HG03342 (cell line): ENCODE results near the gene CCL16.

ENCODE experiments used
- ATAC-seq: cut with Tn5 transposase; IDR thresholded peaks from one replicate; pipeline ENCODE4 v1.9.1; 2021; ENCODE audit warnings: mild to moderate bottlenecking, moderate library complexity; ENCODE audit not compliant: unreplicated experiment

Gene CCL16

GRCh38 chr17:35988164-35988563, 6.9 kb upstream of the CCL16 start:
- no peak for ATAC-seq

GRCh38 chr17:35986643-35987042, 5.3 kb upstream of the CCL16 start, which contains the start of gene CCL14:
TSS of gene CCL14 (minus strand) at chr17:35986729. CDS start at chr17:35986649, 80 bp downstream.
- ATAC-seq: no peak

GRCh38 chr17:35984140-35984539, 2.8 kb upstream of the CCL16 start:
- no peak for ATAC-seq

GRCh38 chr17:35982409-35983191, 1.3 kb upstream of the CCL16 start:
- no peak for ATAC-seq

GRCh38 chr17:35981908-35982330, 622 bp upstream of the CCL16 start:
- ATAC-seq: no peak

GRCh38 chr17:35978346-35978745, 3.0 kb downstream of the CCL16 start:
- ATAC-seq: no peak

- ATAC-seq: no peak
These were observed 3.8 kb downstream of the CCL16 start for GRCh38 chr17:35977509-35977908.

GRCh38 chr17:35973333-35974260, 7.7 kb downstream of the CCL16 start:
- ATAC-seq: no peak

- no peak for ATAC-seq
These were observed 8.4 kb downstream of the CCL16 start for GRCh38 chr17:35972945-35973332.

- no peak for ATAC-seq
These were observed 8.8 kb downstream of the CCL16 start for GRCh38 chr17:35972535-35972934.

GRCh38 chr17:35972066-35972465, 9.2 kb downstream of the CCL16 start:
- ATAC-seq: no peak

GRCh38 chr17:35969558-35970380, 11.5 kb downstream of the CCL16 start:
- no peak for ATAC-seq

- ATAC-seq: no peak
These were observed 12.7 kb downstream of the CCL16 start for GRCh38 chr17:35968520-35969054.

- ATAC-seq: no peak
These were observed 16.0 kb downstream of the CCL16 start for GRCh38 chr17:35965272-35965671.

- ATAC-seq: no peak
These were observed 17.6 kb downstream of the CCL16 start for GRCh38 chr17:35963663-35964062.

- ATAC-seq: no peak
These were observed 27.6 kb downstream of the CCL16 start for GRCh38 chr17:35953720-35954119.

GRCh38 chr17:35949401-35949800, 31.9 kb downstream of the CCL16 start:
- ATAC-seq: no peak

GRCh38 chr17:35948092-35948491, 33.2 kb downstream of the CCL16 start:
- no peak for ATAC-seq

GRCh38 chr17:35947156-35947585, 34.1 kb downstream of the CCL16 start:
- ATAC-seq: no peak

- no peak for ATAC-seq
These were observed 37.1 kb downstream of the CCL16 start for GRCh38 chr17:35944151-35944550.

- no peak for ATAC-seq
These were observed 37.8 kb downstream of the CCL16 start, which contains the start of gene LYZL6 for GRCh38 chr17:35943537-35943936. TSS of gene LYZL6 (minus strand) at chr17:35943713. CDS start at chr17:35939356, 4,357 bp downstream.
